ENCODE measurements around the gene PIEZO1.
"Not testable (repeated sequence)": the region's sequence is repeated elsewhere in the genome, so short reads cannot be mapped to it uniquely, and the experiment has no call there.

DNA sequence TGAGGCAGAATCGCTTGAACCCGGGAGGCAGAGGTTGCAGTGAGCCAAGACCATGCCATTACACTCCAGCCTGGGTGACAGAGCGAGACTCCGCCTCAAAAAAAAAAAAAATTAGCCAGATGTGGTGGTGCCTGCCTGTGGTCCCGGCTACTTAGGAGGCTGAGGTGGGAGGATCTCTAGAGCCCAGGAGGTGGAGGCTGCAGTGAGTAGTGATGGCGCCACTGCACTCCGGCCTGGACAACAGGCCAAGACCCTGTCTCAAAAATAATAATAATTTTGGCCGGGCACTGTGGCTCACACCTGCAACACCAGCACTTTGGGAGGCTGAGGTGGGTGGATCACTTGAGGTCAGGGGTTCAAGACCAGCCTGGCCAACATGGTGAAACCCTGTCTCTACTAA lies 3.7 kb upstream of the PIEZO1 start:
- TF ChIP-seq CTCF (conservative IDR thresholded peaks at IDR 0.05 in 1 of 2, IDR thresholded peaks at IDR 0.05 in 1 of 2; ENCODE audit: extremely low read depth in 1 of 2, insufficient read depth in 1 of 2, low read depth in 1 of 2, low read length in 2 of 2); EZH2 (IDR thresholded peaks at IDR 0.05; ENCODE audit: borderline replicate concordance, low read length): not testable (repeated sequence)

Data from mammary epithelial cell (primary cell).